ENCODE measurements around the gene LANCL3. TPM values are rescaled to one million over a fixed set of nuclear protein-coding genes. Genes with fewer than 3 reads are reported as not detected.
A peak's percentile ranks its signal among the peaks of the same experiment; 100 is the strongest.
"Not testable (repeated sequence)": the region's sequence is repeated elsewhere in the genome, so short reads cannot be mapped to it uniquely, and the experiment has no call there.

The LANCL3 gene
- 1.8 and 1.9 TPM in 2 replicates for total RNA-seq (2014; rRNA removed; shearing (Covaris generic))
- 0.78 and 1.0 TPM in 2 replicates for polyA plus RNA-seq (2015; cell fraction: cytosol; rRNA removed)
- polyA plus RNA-seq (2015; cell fraction: nucleus; rRNA removed): 0.51 and 1.0 TPM in 2 replicates

DNA sequence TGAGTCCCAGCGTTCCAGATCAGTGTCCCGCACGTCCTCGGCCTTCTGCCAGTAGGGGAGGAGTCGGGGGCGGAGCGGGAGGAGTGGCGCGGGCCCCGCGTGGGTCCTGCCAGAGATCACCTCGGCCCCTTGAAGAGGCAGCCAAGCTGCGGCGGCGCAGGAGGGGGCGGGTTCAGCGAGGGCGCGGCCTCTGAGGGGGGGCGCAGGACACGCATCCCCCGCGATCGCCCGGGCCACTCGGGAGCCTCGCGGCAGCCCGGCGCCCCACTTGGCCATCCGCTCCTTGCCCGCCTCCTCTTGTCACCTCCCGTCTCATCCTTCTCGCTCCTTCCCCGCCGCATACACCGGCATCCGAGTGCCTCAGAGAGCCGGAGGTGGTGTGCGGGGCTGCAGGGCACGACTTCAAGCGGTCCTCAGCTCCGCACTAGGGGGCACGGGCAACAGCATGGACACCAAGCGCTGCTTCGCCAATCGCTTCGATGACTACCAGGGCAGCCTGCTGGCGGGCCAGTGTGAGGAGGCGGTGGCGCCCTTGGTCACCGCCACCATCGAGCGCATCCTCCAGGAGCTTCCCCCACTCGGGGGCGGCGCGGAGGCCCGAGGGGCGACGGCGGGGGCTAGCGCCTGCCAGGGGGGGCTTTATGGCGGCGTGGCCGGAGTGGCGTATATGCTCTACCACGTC, at the start of gene LANCL3:
Gene LANCL3, plus strand, starts transcription at position 236 of the 682 bp plus-strand sequence. Its CDS starts 210 bp downstream, at position 446.
- not testable (repeated sequence) for DNase-seq (ENCODE audit: low read depth)

DNA sequence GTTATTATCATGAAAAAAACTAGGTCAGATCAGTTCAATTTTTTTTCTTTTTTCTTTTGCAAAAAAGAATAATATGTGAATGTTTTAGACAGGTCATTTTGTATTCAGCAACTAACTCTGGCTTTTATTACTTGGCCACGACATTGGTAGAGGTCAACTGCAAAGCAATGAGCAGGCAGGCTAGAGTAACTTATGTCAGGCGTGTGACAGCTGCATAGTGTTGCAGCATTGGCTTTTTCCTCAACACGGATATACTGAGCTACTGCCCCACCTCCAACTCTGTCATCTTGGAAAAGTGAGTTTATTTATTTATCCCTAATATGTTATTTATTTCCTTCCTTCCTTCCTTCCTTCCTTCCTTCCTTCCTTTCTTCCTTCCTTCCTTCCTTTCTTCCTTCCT, 47.8 kb upstream of the LANCL3 start:
- not testable (repeated sequence) for DNase-seq (ENCODE audit: low read depth)

DNA sequence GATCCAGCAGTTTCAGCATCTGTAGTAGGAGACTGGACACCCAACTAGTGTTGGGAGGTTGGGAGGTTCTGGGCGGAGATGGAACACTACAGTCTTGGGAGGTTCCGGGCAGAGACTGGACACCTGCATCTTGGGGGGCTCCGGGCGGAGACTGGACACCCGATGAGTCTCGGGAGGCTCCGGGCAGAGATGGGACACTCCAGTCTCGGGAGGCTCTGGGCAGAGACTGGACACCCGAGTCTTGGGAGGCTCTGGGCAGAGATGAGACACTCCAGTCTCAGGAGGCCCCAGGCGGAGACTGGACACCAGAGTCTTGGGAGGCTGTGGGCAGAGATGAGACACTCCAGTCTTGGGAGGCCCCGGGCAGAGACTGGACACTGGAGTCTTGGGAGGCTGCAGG, 29.5 kb upstream of the LANCL3 start:
- DNase-seq (ENCODE audit: low read depth): no peak

DNA sequence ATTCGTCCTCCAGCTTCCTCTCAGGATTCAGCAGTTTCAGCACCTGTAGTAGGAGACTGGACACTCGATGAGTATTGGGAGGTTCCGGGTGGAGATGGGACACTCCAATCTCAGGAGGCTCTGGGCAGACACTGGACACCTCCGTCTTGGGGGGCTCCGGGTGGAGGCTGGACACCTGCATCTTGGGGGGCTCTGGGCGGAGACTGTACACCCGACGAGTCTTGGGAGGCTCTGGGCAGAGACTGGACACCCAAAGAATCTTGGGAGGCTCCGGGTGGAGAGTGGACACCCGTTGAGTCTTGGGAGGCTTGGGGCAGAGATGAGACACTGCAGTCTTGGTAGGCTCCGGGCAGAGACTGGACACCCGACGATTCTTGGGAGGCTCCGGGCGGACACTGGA, 28.7 kb upstream of the LANCL3 start:
- no peak for DNase-seq (ENCODE audit: low read depth)

DNA sequence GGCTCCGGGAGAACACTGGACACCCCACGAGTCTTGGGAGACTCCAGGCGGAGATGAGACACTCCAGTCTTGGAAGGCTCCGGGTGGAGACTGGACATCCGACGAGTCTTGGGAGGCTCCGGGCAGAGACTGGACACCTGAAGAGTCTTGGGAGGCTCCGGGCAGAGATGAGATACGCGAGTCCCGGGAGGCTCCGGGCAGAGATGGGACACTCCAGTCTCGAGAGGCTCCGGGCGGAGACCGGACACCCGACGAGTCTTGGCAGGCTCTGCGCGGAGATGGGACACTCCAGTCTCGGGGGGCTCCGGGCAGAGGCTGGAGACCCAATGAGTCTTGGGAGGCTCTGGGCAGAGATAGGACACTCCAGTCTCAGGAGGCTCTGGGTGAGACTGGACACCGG, 28.1 kb upstream of the LANCL3 start:
- DNase-seq (ENCODE audit: low read depth): no peak

DNA sequence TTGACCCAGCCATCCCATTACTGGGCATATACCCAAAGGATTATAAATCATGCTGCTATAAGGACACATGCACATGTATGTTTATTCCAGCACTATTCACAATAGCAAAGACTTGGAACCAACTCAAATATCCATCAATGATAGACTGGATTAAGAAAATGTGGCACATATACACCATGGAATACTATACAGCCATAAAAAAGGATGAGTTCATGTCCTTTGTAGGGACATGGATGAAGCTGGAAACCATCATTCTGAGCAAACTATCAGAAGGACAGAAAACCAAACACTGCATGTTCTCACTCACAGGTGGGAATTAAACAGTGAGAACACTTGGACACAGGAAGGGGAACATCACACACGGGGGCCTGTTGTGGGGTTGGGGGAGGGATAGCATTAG, 26.9 kb upstream of the LANCL3 start:
- DNase-seq (ENCODE audit: low read depth): not testable (repeated sequence)

DNA sequence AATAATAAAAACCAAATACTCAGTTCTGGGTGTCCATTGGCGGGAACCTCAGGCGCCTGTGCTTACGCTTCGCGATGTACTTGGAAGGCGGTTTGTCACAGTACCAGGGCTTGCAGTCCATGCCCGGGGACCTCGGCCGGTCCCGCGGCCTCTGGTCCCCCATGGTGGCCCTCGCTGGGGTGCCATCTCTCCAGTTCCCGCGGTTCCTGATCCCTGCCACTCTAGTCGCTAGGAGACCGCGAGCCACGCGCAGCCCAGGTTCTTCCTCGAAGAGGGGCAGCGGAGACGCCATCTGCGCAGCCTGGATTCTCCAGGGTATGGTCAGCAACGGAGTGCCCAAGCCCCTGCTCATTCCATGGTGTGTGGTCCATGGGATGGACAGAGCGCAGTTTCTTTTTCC, 26.4 kb upstream of the LANCL3 start:
- no peak for DNase-seq (ENCODE audit: low read depth)

DNA sequence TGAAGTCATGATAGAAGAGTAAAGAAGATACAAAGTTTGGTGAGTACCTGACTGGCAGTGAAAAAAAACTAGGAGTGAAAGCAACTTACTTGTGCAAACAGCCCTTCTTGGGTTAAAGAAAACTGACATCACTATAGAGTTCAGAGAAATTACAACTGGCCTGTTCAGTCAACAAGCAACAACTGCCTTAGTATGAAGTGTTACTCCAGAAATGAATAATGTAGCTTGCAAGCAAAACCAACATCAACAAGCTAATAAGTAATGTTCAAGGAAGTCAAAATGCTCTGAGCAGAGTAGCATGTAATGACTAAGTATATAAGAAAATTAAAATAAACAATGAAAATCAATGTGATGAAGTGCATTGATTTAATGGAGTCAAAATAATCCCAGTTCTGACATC, 21.8 kb upstream of the LANCL3 start:
- not testable (repeated sequence) for DNase-seq (ENCODE audit: low read depth)

DNA sequence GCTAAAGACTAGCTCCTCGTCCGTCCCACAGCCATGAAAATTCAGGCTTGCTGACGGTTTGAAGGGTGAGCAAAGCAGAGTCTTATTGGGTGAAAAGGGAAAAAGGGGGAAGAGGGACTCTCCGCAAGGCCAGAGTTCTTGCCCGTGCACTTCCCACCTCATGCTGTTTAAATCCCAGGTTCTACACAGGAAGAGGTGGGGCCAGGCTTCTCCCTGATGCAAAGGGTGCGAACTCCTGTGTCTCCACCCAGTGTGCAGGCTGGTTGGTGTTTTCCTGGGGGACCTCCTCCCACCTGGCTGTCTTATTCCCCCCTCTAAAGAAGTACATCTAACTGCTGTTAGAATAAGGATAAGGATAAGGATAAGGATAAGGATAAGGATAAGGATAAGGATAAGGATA, 18.0 kb upstream of the LANCL3 start:
- DNase-seq (ENCODE audit: low read depth): no peak

DNA sequence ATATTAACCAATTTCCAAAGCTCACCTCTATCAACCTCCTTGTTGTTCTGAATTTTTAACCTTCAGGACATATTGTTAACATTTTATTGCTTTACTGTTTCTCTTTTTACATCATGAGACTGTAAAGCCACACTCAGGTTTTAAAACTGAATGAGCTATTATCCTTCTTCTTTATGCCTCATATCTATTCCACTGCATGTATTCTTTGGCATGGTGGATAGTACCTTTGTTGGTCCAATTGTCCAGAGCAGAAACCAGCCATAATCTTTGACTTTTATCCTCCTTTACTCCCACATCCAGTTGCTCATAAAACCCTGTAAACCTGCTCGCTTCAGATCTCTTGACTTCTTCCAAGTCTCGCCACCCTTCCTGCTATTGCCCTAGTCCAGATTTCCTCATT, 6.2 kb upstream of the LANCL3 start:
- DNase-seq (ENCODE audit: low read depth): not testable (repeated sequence)

DNA sequence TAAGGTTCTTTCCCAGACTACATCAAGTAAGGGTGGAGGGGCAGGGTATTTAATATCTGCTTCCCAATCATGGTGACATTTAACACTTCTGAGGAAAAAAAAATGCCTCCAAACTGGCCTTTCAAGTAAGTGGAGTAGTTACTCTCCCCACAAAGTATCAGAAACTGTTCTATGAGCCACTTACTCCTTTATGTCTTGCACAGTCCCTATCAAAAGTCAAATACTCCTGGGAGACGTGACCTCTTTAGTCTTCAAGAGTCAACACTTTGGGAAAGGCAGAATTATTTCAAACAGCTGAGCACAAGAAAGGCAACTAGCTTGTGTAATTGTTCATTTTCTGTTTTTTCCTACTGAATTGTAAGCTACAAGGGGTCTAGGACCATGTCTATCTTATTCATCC, 1.1 kb upstream of the LANCL3 start:
- DNase-seq (ENCODE audit: low read depth): not testable (repeated sequence)

DNA sequence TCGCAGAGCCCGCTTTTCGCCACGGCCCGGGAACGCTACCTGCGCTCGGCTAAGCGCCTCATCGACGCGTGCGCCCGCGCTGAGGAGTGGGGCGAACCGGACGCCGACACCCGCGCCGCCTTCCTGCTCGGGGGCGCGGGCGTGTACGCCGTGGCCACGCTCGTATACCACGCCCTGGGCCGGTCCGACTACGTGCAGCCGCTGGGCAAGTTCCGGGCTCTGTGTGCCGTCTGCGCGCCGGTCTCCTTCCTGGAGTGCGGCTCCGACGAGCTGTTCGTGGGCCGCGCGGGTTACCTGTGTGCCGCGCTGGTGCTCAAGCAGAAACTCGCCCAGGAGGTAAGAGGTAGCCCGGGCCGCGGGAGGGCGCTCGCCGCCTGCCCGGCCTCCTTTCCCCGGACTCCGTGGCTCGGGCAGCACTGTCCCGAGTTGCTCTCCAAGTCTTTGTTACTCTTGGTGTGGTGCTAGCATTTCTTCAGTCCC, 687 bp downstream of the LANCL3 start:
- DNase-seq (ENCODE audit: low read depth): peak; percentile 53

DNA sequence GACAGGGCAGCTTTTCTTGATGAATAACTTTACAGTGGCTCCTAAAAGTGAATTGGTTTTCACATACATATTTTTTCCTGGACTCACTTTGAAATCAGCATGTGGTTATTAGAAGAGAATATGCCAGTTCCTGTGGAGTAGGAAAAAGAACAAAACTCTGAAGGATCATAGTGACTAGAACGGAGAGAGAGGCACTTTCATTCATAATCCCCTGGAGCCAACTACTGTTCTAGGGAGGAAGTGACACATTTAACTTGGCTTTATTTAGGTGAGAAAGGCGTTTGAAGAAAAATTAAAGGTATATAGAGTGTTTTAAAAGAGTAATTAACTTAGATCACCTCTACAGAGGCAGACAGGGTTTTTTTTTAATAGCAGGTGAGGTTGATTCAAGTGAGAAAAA, 1.7 kb downstream of the LANCL3 start:
- DNase-seq (ENCODE audit: low read depth): peak; percentile 30

DNA sequence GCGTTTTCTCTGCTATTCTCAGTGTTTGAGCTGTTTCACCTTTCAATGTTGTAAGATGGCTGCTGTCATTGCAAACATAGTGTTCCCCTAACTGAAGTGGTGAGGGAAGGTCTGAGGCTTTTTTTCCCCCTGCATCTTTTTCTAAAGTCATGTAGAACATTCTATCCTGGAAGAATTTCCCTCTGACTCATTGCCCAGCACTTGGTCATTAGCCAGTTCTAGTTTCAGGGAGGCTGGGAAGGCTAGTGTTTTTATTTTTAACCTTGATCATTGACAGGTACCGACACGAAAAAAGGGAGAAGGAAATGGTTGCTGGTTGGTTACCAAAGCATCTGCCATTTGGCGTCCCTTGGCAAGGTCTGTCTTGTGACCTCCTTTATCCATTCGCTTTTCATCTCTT, 6.6 kb downstream of the LANCL3 start:
- peak; percentile 40 for DNase-seq (ENCODE audit: low read depth)

DNA sequence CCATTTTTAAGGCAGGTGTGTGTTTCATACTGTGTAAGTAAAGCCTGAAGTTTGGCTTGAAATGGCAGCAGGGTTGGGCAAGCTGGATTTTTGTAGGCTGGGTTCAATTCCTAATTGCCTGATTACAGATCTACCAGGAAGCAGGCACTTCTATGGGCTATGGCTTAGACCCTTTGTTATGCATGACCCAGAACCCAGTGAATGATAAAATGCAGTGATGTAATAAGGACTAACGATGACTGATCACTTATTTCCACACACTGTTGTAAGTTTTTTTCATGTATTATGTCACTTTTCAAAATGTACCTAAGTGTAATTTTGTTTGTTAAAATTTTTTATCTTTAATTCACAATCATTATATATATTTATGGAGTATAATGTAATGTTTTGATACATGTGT, 8.6 kb downstream of the LANCL3 start:
- no peak for DNase-seq (ENCODE audit: low read depth)

DNA sequence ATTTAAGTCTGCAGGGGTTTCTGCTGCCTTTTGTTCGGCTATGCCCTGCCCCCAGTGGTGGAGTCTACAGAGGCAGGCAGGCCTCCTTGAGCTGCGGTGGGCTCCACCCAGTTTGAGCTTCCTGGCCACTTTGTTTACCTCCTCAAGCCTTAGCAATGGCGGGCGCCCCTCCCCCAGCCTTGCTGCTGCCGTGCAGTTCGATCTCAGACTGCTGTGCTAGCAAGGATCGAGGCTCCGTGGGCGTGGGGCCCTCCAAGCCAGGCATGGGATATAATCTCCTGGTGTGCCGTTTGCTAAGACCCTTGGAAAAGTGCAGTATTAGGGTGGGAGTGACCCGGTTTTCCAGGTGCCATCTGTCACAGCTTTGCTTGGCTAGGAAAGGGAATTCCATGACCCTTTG, 15.9 kb downstream of the LANCL3 start:
- not testable (repeated sequence) for DNase-seq (ENCODE audit: low read depth)

DNA sequence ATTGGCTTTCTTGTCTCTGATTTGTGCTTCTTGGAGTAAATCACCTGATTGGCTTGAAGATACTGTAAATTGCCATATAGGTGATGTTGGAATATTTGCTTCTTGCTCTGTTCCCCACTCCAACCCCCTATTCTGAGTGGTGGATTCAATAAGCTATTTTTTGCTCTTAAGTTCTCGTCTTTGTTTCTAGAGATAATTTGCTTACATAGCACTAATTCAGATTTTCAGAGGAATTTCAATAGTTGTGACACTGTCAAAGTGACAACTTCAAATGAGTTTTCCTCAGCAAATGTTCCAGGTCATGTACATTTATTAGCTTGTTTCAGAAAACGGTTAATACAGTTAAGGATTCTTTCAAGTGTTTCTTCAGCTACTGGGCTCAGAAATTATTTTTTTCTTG, 18.6 kb downstream of the LANCL3 start:
- no peak for DNase-seq (ENCODE audit: low read depth)

DNA sequence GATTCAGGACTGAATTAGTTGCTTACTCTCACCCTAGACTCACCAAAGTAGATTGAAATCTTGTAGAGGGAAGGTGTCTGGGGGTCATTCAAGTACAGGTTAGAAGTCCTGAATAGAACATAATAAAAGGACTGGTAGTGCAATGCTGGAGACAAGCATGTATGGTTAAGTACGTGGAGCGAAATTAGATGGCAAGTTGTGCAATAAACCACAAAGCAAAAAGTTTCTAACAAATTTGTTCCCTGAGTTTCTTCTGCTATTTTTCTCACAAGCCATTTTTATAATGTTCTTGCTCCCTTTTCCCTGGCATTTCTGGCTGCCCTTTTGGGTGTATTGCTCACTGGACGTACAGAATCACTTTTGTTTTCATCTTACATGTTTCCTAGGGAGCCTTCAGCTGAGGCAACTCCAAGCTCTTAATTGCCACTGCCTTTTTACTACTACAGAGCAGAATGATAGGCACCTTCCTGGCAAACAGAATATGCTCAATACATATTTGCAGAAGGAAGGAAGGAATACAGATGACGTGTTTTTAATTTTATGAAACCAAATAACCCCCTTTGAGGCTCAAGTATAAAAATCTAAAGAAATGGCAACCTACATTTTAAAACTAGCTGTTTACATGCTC, 23.4 kb downstream of the LANCL3 start:
- DNase-seq (ENCODE audit: low read depth): no peak

DNA sequence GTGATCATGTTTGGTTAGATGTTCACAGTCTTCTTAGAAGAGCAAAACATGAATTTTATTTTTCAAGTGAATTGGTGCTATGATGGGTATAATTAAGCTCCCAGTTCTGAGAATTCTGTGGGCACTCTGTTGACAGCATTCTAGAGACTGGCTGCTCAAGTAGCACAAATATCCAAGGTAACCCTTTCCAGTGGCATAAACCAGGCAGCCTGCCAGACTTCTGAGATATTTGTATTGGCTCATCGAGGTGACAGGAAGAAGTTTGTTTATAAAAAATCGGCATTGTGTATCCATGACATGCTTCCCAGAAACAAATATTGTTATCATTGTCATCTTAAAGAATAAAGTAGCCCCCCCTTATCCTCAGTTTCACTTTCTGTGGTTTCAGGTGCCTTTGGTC, 28.3 kb downstream of the LANCL3 start:
- DNase-seq (ENCODE audit: low read depth): peak; percentile 0

DNA sequence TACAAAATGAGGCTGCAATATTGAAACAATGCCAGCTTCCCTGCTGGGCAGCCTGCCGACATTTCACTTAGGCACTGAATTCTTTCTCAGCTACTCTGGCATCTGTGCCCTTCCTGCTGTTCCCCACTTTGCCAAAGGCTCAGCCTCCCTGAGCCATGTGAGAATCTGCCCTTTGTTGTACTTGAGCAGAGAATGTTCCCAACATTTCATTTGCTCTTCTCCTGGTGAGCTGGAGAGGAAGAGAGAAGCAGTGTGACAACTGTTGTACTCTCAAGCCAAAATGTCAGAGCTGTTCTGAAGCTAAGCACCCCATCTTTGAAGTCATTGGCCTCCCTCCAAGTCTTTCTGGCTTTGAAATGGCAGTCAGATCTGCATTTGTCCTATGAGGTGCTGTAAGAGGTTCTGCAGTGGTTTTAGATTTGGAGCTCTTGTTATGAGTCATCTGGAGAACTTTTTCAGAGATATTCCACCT, 32.5 kb downstream of the LANCL3 start:
- peak; percentile 17 for DNase-seq (ENCODE audit: low read depth)

DNA sequence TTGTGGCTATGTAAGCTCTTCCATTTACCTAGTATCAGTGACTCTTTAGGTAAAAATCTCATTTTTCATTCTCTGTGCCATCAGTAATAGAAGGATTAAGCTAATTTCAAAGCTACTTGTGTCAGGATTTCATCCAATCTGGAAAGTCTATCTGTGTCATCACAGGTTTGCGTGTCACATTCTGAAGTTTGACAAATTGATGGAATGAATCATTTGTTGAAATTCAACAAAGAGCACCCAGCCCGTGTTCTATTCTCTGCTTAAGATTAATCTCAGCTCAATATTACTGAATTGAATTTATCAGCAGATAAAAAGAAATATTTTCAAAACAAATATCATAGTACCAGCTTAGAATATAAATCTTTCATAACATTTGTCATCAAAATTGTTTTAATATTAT, 35.8 kb downstream of the LANCL3 start:
- no peak for DNase-seq (ENCODE audit: low read depth)

DNA sequence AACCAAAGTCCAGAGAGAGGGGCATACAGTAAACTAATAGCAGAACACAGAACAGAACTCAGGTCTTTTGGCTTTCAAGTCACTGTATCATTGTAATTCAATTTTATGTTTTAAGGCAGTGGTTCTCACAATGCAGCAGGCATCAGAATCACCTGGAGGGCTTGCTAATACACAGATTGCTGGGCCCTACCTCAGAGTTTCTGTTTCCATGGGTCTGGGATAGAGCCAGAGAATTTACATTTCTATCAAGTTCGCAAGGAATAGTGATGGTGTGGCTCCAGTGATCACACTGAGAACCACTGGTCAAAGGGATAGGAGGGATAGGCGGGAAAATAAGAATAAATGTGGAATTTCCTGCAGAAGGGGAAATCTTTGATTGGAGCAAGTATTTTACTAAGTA, 36.7 kb downstream of the LANCL3 start:
- DNase-seq (ENCODE audit: low read depth): no peak

DNA sequence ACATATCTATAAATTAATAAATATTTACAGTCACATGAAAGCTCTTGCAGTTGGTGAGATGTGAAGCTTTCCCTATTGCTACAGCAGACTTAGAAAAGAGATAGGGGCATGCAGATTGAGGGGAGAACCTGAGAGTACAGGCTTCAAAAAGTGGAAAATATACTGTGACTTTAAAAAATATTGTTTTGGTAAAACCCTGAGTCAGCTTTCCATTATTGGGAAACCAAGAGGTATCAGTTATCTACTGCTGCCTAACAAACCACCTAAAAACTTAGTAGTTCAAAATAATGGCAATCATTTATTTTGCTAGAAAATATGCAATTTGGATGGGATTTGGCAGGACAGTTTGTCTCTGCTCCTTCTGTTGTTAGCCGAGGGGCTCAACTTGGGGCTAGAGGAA, 38.3 kb downstream of the LANCL3 start:
- no peak for DNase-seq (ENCODE audit: low read depth)
